HG03432 (cell line): ENCODE measurements around the gene TMEM116.

Source experiments
- ATAC-seq: cut with Tn5 transposase; IDR thresholded peaks from one replicate; pipeline ENCODE4 v1.9.1; 2021; ENCODE audit warnings: mild to moderate bottlenecking, moderate library complexity; ENCODE audit not compliant: unreplicated experiment

The TMEM116 gene

DNA sequence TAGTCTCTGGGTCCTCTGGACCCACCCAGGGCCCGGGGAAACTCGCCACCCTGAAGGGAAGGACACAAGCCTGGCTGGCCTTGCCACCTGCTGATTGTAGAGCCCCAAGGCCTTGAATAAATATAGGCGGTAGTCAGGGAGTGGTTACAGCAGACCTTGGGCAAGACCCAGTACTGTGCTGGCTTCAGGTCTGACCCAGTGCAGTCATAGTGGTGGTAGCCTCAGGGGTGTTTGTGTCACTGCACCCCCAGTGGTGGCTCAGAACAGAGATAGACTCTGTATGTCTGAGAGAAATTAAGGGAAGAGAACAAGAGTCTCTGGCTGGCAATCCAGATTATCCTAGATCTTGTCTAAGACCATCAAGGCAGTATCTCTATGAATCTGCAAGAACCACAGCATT, 107.5 kb downstream of the TMEM116 start:
- ATAC-seq, result no peak

- ATAC-seq, result no peak
These were observed 108.5 kb downstream of the TMEM116 start for GRCh38 chr12:111904446-111904975.

- no peak for ATAC-seq
These were observed 111.8 kb downstream of the TMEM116 start for GRCh38 chr12:111901182-111901581.

DNA sequence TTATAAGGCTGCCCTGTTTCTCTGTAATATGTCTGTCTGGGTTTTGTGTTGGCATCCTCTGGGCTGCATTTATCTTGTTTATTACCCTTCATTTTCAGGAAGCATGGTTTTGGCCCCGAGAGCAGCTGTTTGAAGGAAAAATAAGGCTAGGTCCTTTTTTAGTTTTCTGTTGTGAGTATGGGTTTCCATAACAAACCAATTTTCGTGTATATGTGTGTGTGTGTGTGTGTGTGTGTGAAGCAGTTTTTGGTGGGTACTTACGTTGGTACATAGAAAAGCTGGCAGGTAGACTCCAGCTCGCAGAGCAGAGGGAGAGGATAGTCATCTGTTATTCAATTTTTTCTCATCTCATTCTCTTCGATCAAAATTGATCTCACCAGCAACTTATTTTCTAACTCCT, 118.4 kb downstream of the TMEM116 start:
- no peak for ATAC-seq

DNA sequence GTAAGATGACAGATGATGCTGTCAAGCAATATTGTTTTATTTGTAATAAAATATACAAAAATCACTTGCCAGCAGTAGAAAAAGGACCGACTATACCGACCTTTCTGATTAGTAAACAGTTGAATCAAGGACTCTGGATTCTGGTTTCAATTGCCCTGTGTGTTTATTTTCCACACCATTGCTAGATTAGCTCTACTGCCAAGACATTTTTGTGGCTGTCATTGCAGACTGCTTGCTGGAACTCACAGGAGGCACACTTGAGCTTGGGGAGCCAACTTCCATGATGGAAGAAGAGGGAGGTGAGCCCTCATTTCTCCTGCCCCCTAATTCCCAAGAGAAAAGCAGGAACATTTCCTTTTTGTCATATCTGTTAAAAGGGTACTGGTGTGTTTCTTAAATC, 119.7 kb downstream of the TMEM116 start:
- ATAC-seq, result no peak

GRCh38 chr12:111887926-111888745, 124.8 kb downstream of the TMEM116 start:
- no peak for ATAC-seq

DNA sequence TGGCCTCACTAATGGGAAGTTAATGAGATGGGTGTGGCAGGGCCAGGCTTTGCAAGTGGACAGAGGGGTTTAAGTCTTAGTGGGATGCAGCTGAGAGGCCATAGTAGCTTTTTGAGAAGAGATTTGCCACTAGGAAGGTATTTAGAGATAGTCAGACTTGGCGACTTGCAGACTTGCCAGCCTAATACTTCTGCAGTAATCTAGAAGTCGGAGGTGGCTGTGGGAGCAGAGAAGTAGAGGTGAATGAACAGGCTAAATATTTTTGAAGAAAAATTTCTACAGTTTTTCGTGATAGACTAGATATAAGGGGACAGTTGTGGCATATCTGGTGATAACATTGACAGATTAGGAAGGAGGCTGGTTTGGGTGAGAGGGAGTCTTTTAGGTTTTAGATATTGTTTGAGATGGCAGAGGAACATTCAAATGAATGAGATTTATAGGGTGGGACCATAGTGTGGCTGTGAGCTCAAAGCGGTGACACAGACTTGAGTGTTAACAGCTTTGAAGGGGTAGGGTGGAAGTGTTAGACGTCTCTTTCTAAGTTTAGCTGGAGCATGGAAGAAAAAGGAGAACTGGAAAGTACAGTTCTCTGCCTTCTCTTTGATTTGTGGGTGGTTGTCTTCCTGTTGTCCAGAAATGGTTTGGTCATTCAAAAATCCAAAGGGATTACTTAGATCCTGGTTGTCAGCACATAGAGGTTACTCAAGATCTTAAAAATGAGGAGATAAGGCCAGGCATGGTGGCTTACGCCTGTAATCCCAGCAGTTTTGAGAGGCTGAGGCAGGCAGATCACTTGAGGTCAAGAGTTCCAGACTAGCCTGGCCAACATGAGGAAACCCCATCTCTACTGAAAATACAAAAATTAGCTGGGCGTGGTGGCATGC, 126.1 kb downstream of the TMEM116 start:
- ATAC-seq, result no peak

DNA sequence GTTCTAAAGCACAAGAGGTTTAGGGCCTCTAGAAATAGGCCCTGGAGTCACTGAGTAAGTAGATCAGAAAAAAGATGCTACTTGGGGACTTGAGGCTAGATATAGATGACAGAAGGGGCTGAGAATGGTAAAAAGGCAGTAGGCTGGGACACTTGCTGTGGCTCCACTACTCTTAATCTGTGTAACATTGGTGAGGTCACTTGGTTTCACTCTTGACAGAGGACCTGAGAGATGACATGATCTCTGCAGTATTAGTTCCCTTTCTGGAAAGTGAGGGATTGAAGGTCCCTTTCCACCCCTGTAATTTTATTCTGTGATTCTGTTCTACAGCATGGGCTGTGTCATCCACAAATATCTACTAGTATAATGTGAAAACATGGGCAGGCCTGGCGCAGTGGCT, 131.2 kb downstream of the TMEM116 start:
- no peak for ATAC-seq
